ENCODE results near the gene IQCH. TPM values are rescaled to one million over a fixed set of nuclear protein-coding genes. Genes with fewer than 3 reads are reported as not detected.

The IQCH gene
- total RNA-seq, 1 donor from 2014 or later: 2.0 TPM

- Mint-ChIP-seq H3K27me3 (peaks cover 12% of the 10 kb centered on the region), H3K4me3 (no peak overlapping the region), H3K27ac (no peak overlapping the region), H3K36me3 (no peaks in the 10 kb centered on the region), H3K4me1 (ENCODE audit: unreplicated experiment) (no peaks in the 10 kb centered on the region), H3K9me3 (no peaks in the 10 kb centered on the region)
- peak; percentile 28 for TF ChIP-seq CTCF (conservative IDR thresholded peaks at IDR 0.05)
- DNase-seq (ENCODE audit: extremely low spot score, unreplicated experiment): no peak
These were observed 131.4 kb downstream of the IQCH start for GRCh38 chr15:67385971-67386370.

- Mint-ChIP-seq H3K4me3 (no peak overlapping the region), H3K27me3 (peaks cover 16% of the 10 kb centered on the region), H3K4me1 (ENCODE audit: unreplicated experiment) (no peaks in the 10 kb centered on the region), H3K9me3 (no peaks in the 10 kb centered on the region), H3K27ac (no peak overlapping the region), H3K36me3 (no peaks in the 10 kb centered on the region)
- TF ChIP-seq CTCF (conservative IDR thresholded peaks at IDR 0.05): no peak
- no peak for DNase-seq (ENCODE audit: extremely low spot score, unreplicated experiment)
These were observed 132.4 kb downstream of the IQCH start for GRCh38 chr15:67386947-67387346.

GRCh38 chr15:67389975-67390374, 135.4 kb downstream of the IQCH start:
- no peak for DNase-seq (ENCODE audit: extremely low spot score, unreplicated experiment)
- Mint-ChIP-seq H3K4me3 (no peak overlapping the region), H3K9me3 (no peaks in the 10 kb centered on the region), H3K36me3 (no peaks in the 10 kb centered on the region), H3K4me1 (ENCODE audit: unreplicated experiment) (peaks cover 9% of the 10 kb centered on the region), H3K27ac (no peak overlapping the region), H3K27me3 (peaks cover 18% of the 10 kb centered on the region)
- no peak for TF ChIP-seq CTCF (conservative IDR thresholded peaks at IDR 0.05)

- Mint-ChIP-seq H3K36me3 (no peaks in the 10 kb centered on the region), H3K27ac (no peak overlapping the region), H3K9me3 (no peaks in the 10 kb centered on the region), H3K4me3 (no peak overlapping the region), H3K27me3 (peaks cover 7% of the 10 kb centered on the region), H3K4me1 (ENCODE audit: unreplicated experiment) (peaks cover 23% of the 10 kb centered on the region)
- no peak for TF ChIP-seq CTCF (conservative IDR thresholded peaks at IDR 0.05)
- DNase-seq (ENCODE audit: extremely low spot score, unreplicated experiment): no peak
These were observed 140.5 kb downstream of the IQCH start for GRCh38 chr15:67394873-67395639.

GRCh38 chr15:67396114-67396513, 141.5 kb downstream of the IQCH start:
- Mint-ChIP-seq H3K4me1 (ENCODE audit: unreplicated experiment) (peaks cover 27% of the 10 kb centered on the region), H3K4me3 (no peak overlapping the region), H3K36me3 (no peaks in the 10 kb centered on the region), H3K27ac (no peak overlapping the region), H3K9me3 (no peaks in the 10 kb centered on the region), H3K27me3 (peaks cover 7% of the 10 kb centered on the region)
- no peak for TF ChIP-seq CTCF (conservative IDR thresholded peaks at IDR 0.05)
- no peak for DNase-seq (ENCODE audit: extremely low spot score, unreplicated experiment)
